Progenitor cell of endocrine pancreas (in vitro differentiated cells): ENCODE results near the gene VPS36. TPM values are rescaled to one million over a fixed set of nuclear protein-coding genes. Genes with fewer than 3 reads are reported as not detected.
"Not testable (repeated sequence)": the region's sequence is repeated elsewhere in the genome, so short reads cannot be mapped to it uniquely, and the experiment has no call there.

Source experiments
- DNase-seq: peaks from one replicate; pipeline ENCODE4 v3.0.0; 2021; ENCODE audit warnings: low spot score; ENCODE audit not compliant: unreplicated experiment
- H3K27ac Mint-ChIP-seq: 2 replicates; pipeline ENCODE4 v1.8.0; 2021; ENCODE audit warnings: mild to moderate bottlenecking, moderate library complexity, mixed read lengths
- H3K27me3 Mint-ChIP-seq: 2 replicates; pipeline ENCODE4 v1.8.0; 2021; ENCODE audit warnings: mixed read lengths
- H3K36me3 Mint-ChIP-seq: 2 replicates; pipeline ENCODE4 v1.8.0; 2022; ENCODE audit warnings: mixed read lengths; ENCODE audit not compliant: insufficient read depth
- H3K4me1 Mint-ChIP-seq: 2 replicates; pipeline ENCODE4 v1.8.0; 2021; ENCODE audit warnings: low read depth, mixed read lengths
- H3K4me3 Mint-ChIP-seq: 2 replicates; pipeline ENCODE4 v1.8.0; 2021; ENCODE audit warnings: low read depth, mild to moderate bottlenecking, moderate library complexity, mixed read lengths
- H3K9me3 Mint-ChIP-seq: 2 replicates; pipeline ENCODE4 v1.8.0; 2021; ENCODE audit warnings: low read depth, mixed read lengths
- total RNA-seq: library from RNA; stranded (reverse); gene quantifications from 2 replicates; pipeline ENCODE4 v1.2.1, GENCODE V29; 2021
- TF ChIP-seq, protein P1 (sequence below): fragments of 200-600 bp; sonication (generic); IDR thresholded peaks from one replicate; pipeline ENCODE4 v1.5.0; 2021; ENCODE audit warnings: antibody characterized with exemption, mild to moderate bottlenecking; ENCODE audit not compliant: unreplicated experiment

The VPS36 gene
- total RNA-seq, 1 donor from 2014 or later, result 49.6 TPM

DNA sequence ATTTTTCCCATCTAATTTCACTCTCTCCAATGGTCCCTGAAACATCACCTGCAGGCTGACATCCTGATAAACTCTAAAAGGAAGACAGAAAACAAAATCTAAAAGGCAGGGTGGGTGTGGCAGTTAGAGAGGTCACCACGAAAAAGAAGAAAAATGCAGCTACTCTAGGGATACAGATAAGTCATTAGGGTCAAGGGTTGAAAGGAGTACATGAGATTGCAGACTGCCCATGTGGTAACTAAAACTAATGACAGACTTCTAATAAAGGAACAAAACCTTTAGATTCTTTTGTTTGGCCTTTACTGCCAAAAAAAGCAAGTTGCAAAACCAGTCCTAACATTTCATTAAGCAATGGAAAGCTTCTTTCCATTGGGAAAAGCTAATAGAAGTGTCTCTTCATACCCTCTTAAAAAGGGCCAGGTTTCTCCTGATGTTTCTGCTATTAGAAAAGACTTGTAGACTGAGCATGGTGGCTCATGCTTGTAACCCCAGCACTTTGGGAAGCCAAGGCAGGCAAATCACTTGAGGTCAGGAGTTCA lies 75.5 kb downstream of the VPS36 start:
- Mint-ChIP-seq H3K27ac (no peak overlapping the region), H3K9me3 (no peaks in the 10 kb centered on the region), H3K4me3 (no peak overlapping the region), H3K36me3 (peaks cover 2% of the 10 kb centered on the region), H3K4me1 (peaks cover 16% of the 10 kb centered on the region), H3K27me3 (no peaks in the 10 kb centered on the region)
- no peak for DNase-seq
- TF ChIP-seq, protein P1, sequence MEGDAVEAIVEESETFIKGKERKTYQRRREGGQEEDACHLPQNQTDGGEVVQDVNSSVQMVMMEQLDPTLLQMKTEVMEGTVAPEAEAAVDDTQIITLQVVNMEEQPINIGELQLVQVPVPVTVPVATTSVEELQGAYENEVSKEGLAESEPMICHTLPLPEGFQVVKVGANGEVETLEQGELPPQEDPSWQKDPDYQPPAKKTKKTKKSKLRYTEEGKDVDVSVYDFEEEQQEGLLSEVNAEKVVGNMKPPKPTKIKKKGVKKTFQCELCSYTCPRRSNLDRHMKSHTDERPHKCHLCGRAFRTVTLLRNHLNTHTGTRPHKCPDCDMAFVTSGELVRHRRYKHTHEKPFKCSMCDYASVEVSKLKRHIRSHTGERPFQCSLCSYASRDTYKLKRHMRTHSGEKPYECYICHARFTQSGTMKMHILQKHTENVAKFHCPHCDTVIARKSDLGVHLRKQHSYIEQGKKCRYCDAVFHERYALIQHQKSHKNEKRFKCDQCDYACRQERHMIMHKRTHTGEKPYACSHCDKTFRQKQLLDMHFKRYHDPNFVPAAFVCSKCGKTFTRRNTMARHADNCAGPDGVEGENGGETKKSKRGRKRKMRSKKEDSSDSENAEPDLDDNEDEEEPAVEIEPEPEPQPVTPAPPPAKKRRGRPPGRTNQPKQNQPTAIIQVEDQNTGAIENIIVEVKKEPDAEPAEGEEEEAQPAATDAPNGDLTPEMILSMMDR, result no peak

DNA sequence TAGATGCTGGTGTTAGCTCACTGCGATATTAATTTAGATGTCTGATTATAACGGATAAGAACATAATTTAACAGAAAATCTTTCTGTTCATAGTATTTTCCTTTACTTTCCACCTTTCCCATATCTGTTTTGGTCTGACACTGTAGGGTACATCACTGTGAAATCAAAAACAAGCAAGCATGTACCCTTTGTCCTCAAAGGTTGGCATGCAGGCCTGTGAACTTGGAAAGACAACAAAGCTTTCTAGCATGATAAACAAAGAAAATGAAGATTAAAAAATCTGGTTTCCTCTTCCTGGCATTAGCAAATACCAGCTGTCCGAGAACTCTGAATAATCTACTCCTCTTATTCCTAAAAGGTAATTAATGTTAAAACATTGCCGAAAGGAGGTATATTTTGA lies 76.0 kb downstream of the VPS36 start:
- peaks cover 16% of the 10 kb centered on the region for H3K4me1 Mint-ChIP-seq
- no peak overlapping the region for H3K27ac Mint-ChIP-seq
- no peak overlapping the region for H3K4me3 Mint-ChIP-seq
- TF ChIP-seq, protein P1, result no peak
- no peaks in the 10 kb centered on the region for H3K27me3 Mint-ChIP-seq
- no peak for DNase-seq
- no peaks in the 10 kb centered on the region for H3K9me3 Mint-ChIP-seq
- H3K36me3 Mint-ChIP-seq, result peaks cover 2% of the 10 kb centered on the region

DNA sequence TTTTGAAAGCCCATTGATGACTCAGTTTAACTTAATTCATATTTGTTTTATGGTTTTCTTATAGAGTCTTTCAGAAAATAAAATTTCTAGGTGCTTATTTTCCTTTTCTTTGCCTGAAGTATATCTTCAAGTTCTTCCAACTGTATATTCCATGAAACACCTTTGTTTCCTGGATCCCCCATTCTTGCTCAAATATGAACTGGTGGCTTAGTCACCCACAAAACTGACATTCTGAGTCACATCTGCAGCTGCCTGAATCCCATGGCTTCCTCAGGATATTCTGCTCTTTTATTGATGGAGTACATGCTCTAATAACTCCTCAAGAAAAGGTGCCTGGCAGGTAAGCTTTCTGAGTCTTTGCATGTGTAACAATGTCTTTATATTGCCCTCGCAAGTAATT lies 77.2 kb downstream of the VPS36 start:
- H3K9me3 Mint-ChIP-seq, H3K4me3 Mint-ChIP-seq, DNase-seq, H3K27ac Mint-ChIP-seq, H3K36me3 Mint-ChIP-seq, H3K27me3 Mint-ChIP-seq: not testable (repeated sequence)
- peaks cover 15% of the 10 kb centered on the region for H3K4me1 Mint-ChIP-seq

DNA sequence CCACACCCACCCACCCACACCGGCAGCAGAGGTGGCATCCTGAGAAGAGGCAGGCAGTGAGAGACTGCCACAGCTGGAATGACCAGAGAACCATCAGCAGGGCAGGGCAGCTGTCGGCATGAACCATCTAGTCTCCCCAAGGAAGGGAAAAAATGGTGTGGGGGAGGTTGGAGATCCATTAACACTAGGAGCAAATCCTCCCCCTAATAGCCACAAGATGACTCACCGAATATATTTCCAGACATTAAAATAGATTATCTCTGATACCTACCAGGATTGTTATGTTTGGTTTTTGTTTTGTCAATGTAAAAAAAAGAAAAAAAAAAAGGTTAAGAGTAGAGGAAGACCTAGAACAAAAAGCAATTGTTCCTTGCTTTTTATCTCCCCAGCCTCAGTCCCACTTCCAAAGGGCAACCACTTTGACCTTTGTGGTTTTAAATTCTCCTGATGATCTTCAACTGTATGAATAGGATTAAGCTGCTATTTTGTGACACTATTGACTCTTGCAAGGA lies 78.6 kb downstream of the VPS36 start:
- Mint-ChIP-seq H3K27me3 (no peaks in the 10 kb centered on the region), H3K4me3 (no peak overlapping the region), H3K9me3 (no peaks in the 10 kb centered on the region), H3K4me1 (peaks cover 15% of the 10 kb centered on the region), H3K36me3 (no peaks in the 10 kb centered on the region), H3K27ac (no peak overlapping the region)
- TF ChIP-seq, protein P1, result no peak
- no peak for DNase-seq

DNA sequence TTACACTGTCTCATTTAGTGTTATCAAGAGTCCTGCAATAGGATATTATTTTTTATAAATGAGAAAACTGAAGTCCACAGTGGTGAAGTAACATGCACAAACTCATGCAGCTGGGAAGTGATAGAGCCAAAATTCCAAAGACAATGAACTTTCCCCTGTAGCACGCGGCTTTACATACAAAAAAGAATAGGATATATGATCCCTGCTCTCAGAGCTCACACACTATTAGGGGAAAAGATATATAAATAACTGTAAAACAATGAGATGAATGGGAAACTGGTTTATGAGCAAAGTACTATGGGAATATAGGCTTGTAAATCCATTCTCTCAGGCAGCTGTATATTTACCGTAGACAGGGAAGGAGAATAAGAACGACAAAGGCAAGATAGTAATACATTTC lies 84.1 kb downstream of the VPS36 start:
- DNase-seq, result no peak
- TF ChIP-seq, protein P1, result no peak
- Mint-ChIP-seq H3K4me3 (no peak overlapping the region), H3K36me3 (no peaks in the 10 kb centered on the region), H3K9me3 (no peaks in the 10 kb centered on the region), H3K4me1 (peaks cover 2% of the 10 kb centered on the region), H3K27ac (no peak overlapping the region), H3K27me3 (no peaks in the 10 kb centered on the region)

Other genes with a start within 250 kb of the VPS36 start
- gene THSD1, start 44.5 kb downstream of the VPS36 start, total RNA-seq, result 1.7 TPM in 2 replicates
- gene CKAP2, start 4.8 kb upstream of the VPS36 start, total RNA-seq, result 49.4 and 51.7 TPM in 2 replicates
- 10.7 and 12.0 TPM in 2 replicates for gene HNRNPA1L2, start 191.8 kb upstream of the VPS36 start, total RNA-seq
- gene SUGT1, start 202.2 kb upstream of the VPS36 start, total RNA-seq, result 67.8 and 68.0 TPM in 2 replicates